CD4-positive, alpha-beta T cell (primary cell): ENCODE data around the gene RB1. TPM values are rescaled to one million over a fixed set of nuclear protein-coding genes. Genes with fewer than 3 reads are reported as not detected.

Source experiments
- ATAC-seq: fragments of 200-7000 bp; cut with Tn5 transposase; one replicate; pipeline ENCODE4 v1.10.0; 2022; ENCODE audit warnings: mild to moderate bottlenecking; ENCODE audit not compliant: poor library complexity
- CTCF ChIA-PET: fragments of 350-600 bp; sonication (Branson Sonifier 250); formaldehyde crosslinking; loops from one replicate; lab custom pipeline; 2021; ENCODE audit warnings: antibody characterized with exemption, inconsistent platforms; lab: Charles Lee
- POLR2A ChIA-PET: fragments of 350-600 bp; sonication (Branson Sonifier 250); formaldehyde crosslinking; loops from one replicate; lab custom pipeline; 2021; ENCODE audit warnings: antibody characterized with exemption, inconsistent platforms; lab: Charles Lee
- DNase-seq, 14 experiments: peaks; one replicate each; pipeline ENCODE4 v3.0.0-alpha.2; 2013 to 2020; ENCODE audit warnings: mixed read lengths in 2 of 14
- H3K27ac ChIP-seq, 2 donors: one replicate each; pipeline versions ENCODE4 v1.5.1 to v1.7.0; 2013; ENCODE audit warnings: low read length in 2 of 2, low read depth in 1 of 2, mild to moderate bottlenecking in 1 of 2
- H3K27me3 ChIP-seq, 2 experiments: 1 replicate in 1 of 2; 2 replicates in 1 of 2; pipeline versions ENCODE4 v1.6.1 to v1.7.0; 2013; ENCODE audit warnings: low read length in 2 of 2, control low read depth in 1 of 2, mild to moderate bottlenecking in 1 of 2, moderate library complexity in 1 of 2; ENCODE audit not compliant: insufficient read depth in 2 of 2, control insufficient read depth in 1 of 2
- H3K36me3 ChIP-seq: one replicate; pipeline ENCODE4 v1.6.1; 2013; ENCODE audit warnings: low read length, control low read depth; ENCODE audit not compliant: insufficient read depth
- H3K4me1 ChIP-seq: one replicate; pipeline ENCODE4 v1.6.1; 2013; ENCODE audit warnings: low read length, control low read depth; ENCODE audit not compliant: insufficient read depth
- H3K4me3 ChIP-seq: one replicate; pipeline ENCODE4 v1.5.1; 2013; ENCODE audit warnings: mild to moderate bottlenecking, low read length, moderate library complexity
- H3K9me3 ChIP-seq, 2 experiments: 1 replicate in 1 of 2; 2 replicates in 1 of 2; pipeline versions ENCODE4 v1.6.1 to v1.7.0; 2013; ENCODE audit warnings: low read length in 2 of 2, mild to moderate bottlenecking in 2 of 2, control low read depth in 1 of 2, moderate library complexity in 1 of 2; ENCODE audit not compliant: control insufficient read depth in 1 of 2, insufficient read depth in 1 of 2
- H3K27ac Mint-ChIP-seq: one replicate; pipeline ENCODE4 v1.8.0; 2020; ENCODE audit warnings: mixed read lengths
- H3K27me3 Mint-ChIP-seq: one replicate; pipeline ENCODE4 v1.8.0; 2021; ENCODE audit warnings: mixed read lengths
- H3K36me3 Mint-ChIP-seq: one replicate; pipeline ENCODE4 v1.8.0; 2021; ENCODE audit warnings: low read depth, mixed read lengths
- H3K4me1 Mint-ChIP-seq: one replicate; pipeline ENCODE4 v1.8.0; 2021; ENCODE audit warnings: low read depth, mixed read lengths
- H3K4me3 Mint-ChIP-seq: one replicate; pipeline ENCODE4 v1.8.0; 2020; ENCODE audit warnings: mild to moderate bottlenecking, mixed read lengths
- H3K9me3 Mint-ChIP-seq: one replicate; pipeline ENCODE4 v1.8.0; 2020; ENCODE audit warnings: mixed read lengths
- CTCF ChIP-seq: fragments of 200-600 bp; IDR thresholded peaks from one replicate; pipeline ENCODE4 v1.8.0; 2022; ENCODE audit warnings: antibody characterized with exemption, mild to moderate bottlenecking
- intact Hi-C, 2 experiments: fragments of 100-400 bp; cut with DNase I in 1 of 2; cut with micrococcal nuclease in 1 of 2; formaldehyde crosslinking; loops; one replicate each; pipeline versions ENCODE4 v1.15.1 to v1.9.0; 2023 to 2025; cut with DNase I, micrococcal nuclease
- total RNA-seq, 174 experiments: library from RNA in 2 of 174; stranded (reverse) in 2 of 174; gene quantifications; one replicate each; pipeline ENCODE4 v1.2.3 and lab custom pipeline; 2021 to 2026

Gene RB1
- total RNA-seq, 2 experiments from 2014 or later, result 14.9 to 18.4 TPM

GRCh38 chr13:48501705-48502104 is 198.2 kb downstream of the RB1 start:
- H3K27me3 ChIP-seq, result no peaks in the 10 kb centered on the region
- DNase-seq (no peak), ATAC-seq (no peak)
- intact Hi-C loops, result loop anchor here in 1 of 2 experiments (5.0 kb wide), 1 partner anchor 66 kb away; no protein-coding TSS in a partner anchor
- POLR2A ChIA-PET, result interaction anchor here (1.2 kb wide), 1 partner anchor 31 kb away, joined by 3 read pairs; no protein-coding TSS in a partner anchor
- Mint-ChIP-seq H3K27me3 (no peaks in the 10 kb centered on the region), H3K4me1 (peaks cover 57% of the 10 kb centered on the region), H3K36me3 (no peaks in the 10 kb centered on the region), H3K27ac (no peak overlapping the region), H3K4me3 (no peak overlapping the region), H3K9me3 (no peaks in the 10 kb centered on the region)
- no peak overlapping the region for H3K27ac ChIP-seq
- peaks cover 0 to 3% of the 10 kb centered on the region in 2 experiments for H3K9me3 ChIP-seq
- H3K4me1 ChIP-seq, result peaks cover 49% of the 10 kb centered on the region
- CTCF ChIA-PET, result no interaction called here
- no peaks in the 10 kb centered on the region for H3K36me3 ChIP-seq
- no peak for TF ChIP-seq CTCF
- H3K4me3 ChIP-seq, result no peak overlapping the region

- ATAC-seq, result no peak
- Mint-ChIP-seq H3K9me3 (no peaks in the 10 kb centered on the region), H3K4me3 (no peak overlapping the region), H3K27ac (peak overlapping the region; percentile 91), H3K36me3 (no peaks in the 10 kb centered on the region), H3K4me1 (peaks cover 58% of the 10 kb centered on the region), H3K27me3 (no peaks in the 10 kb centered on the region)
- ChIA-PET CTCF (no interaction called here), POLR2A (interaction anchor here (0.9 kb wide), 1 partner anchor 10 kb away, joined by 3 read pairs; no protein-coding TSS in a partner anchor)
- intact Hi-C loops, result loop anchor here in 1 of 2 experiments (5.0 kb wide), 1 partner anchor 65 kb away; no protein-coding TSS in a partner anchor
- Histone ChIP-seq H3K36me3 (no peaks in the 10 kb centered on the region), H3K27me3 (no peaks in the 10 kb centered on the region), H3K27ac (no peak overlapping the region), H3K9me3 (peaks cover 0 to 2% of the 10 kb centered on the region in 2 experiments), H3K4me3 (no peak overlapping the region), H3K4me1 (peaks cover 49% of the 10 kb centered on the region)
- no peak for TF ChIP-seq CTCF
- no peak for DNase-seq
Observed at GRCh38 chr13:48502601-48503319, 199.2 kb downstream of the RB1 start.

GRCh38 chr13:48504606-48505005 is 201.1 kb downstream of the RB1 start:
- DNase-seq, result peak in 2 of 14 experiments; percentile 26 to 36
- ChIA-PET POLR2A (interaction anchor here (0.8 to 4.2 kb wide), 9 partner anchors 9 to 467 kb away, joined by 4 to 132 read pairs (median 11); partner anchors contain the start of genes LPAR6, NUDT15 and RCBTB2), CTCF (interaction anchor here (0.6 to 1.6 kb wide), 4 partner anchors 27 to 75 kb away, joined by 3 to 5 read pairs (median 4); no protein-coding TSS in a partner anchor)
- intact Hi-C loops, result loop anchor here (1.0 to 5.0 kb wide), 5 partner anchors 12 to 94 kb away; no protein-coding TSS in a partner anchor
- no peak for ATAC-seq
- peak overlapping the region; percentile 31 for H3K4me3 Mint-ChIP-seq
- no peaks in the 10 kb centered on the region for H3K27me3 Mint-ChIP-seq
- Histone ChIP-seq H3K4me1 (peaks cover 47% of the 10 kb centered on the region), H3K27ac (no peak overlapping the region), H3K9me3 (no peaks in the 10 kb centered on the region), H3K27me3 (no peaks in the 10 kb centered on the region), H3K4me3 (no peak overlapping the region), H3K36me3 (no peaks in the 10 kb centered on the region)
- H3K36me3 Mint-ChIP-seq, result no peaks in the 10 kb centered on the region
- peaks cover 47% of the 10 kb centered on the region for H3K4me1 Mint-ChIP-seq
- peak overlapping the region; percentile 91 for H3K27ac Mint-ChIP-seq
- no peaks in the 10 kb centered on the region for H3K9me3 Mint-ChIP-seq
- no peak for TF ChIP-seq CTCF
